Activated CD4-positive, alpha-beta T cell treated with anti-CD3 and anti-CD28 coated beads, Interleukin-2, amount 50 U/mL, for 16 hours (primary cell): ENCODE results near the gene JKAMP.

Experiments used
- DNase-seq: peaks from one replicate; pipeline ENCODE4 v3.0.0-alpha.2; 2020

The JKAMP gene

DNA sequence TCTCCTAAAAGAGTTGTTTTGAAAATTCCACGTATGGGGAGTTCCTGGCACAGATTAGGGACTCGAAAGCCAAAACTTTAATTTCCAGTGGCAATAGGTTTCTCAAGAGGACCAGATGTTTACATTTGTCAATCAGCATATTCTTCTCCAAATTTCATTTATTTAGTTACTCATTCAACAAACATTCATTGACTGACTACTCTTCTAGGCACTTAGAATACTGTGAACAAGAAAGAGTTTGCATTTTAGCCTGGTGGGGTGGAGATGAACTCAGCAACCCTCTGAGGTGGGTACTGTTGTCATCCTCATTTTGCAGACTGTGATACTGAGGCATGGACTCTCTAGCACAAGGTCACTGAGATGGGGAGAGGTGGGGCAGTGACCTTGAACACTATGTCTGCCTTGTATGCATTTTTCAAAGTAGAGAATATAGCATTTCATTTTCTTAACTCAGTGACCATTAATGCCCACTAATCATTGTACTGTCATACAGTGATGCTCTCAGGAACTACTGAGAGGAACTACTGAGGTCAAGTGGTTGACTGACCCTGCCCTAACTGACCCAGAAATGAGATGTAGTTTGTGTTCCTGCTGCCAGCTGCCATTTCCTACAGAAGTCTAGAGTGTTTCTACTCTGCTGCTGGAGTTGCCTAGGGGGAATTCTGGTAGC is 2.3 kb upstream of the JKAMP start:
- DNase-seq = no peak

DNA sequence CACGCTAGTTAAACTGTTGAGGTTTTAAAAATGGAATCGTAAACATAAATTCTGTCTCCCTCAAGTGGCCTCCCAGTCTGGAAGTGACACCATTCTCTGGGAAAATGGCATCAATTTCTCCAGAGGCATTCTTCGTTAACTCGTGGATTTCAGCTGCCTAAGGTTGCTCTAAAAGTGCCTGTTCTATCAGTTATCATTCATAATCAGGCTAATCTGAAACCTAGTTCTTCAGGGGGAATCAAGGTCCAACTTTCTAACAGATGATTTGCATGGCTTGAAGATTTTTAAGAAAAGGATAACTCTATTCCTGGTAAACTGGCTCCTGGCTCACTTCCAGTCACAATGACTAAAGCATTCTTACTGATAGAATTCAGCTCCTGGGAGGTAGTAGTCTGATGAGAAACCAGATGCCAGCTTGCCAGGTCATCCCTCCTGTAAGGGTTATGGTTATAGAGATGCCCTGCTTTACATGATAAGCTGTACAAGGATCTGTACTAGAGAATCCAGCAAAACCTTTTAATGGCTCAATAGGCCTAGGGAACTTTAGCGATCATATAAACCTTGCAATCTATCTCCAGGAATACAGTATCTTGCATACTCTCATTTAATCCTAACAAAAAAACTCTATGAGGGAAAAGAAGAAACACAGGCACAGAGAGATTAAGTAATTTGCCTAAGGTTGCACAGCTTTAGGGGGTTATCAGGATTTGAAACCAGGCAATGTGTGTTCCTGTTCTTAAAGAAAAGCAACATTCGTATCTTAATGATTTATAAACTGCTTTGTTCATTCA is 1.6 kb upstream of the JKAMP start:
- no peak for DNase-seq

DNA sequence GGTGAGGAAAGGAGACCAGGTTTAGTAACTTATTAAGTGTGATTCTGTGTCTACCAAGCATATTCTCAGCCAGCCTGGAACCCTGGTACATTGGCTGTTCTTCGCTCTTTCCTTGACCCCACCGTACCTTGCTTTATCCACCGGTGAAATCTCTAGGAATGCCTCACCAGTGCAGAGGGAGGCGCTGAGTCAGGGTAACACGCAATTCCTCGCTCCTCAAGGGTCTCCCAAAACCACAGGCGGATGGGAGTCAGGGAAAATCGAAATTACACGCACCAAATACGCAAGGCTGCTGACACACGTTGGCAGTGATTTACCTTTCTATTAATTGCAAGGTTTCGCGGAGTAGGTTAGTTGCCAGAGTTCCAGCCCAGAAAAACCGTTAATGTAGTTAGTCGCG is 954 bp upstream of the JKAMP start:
- no peak for DNase-seq

DNA sequence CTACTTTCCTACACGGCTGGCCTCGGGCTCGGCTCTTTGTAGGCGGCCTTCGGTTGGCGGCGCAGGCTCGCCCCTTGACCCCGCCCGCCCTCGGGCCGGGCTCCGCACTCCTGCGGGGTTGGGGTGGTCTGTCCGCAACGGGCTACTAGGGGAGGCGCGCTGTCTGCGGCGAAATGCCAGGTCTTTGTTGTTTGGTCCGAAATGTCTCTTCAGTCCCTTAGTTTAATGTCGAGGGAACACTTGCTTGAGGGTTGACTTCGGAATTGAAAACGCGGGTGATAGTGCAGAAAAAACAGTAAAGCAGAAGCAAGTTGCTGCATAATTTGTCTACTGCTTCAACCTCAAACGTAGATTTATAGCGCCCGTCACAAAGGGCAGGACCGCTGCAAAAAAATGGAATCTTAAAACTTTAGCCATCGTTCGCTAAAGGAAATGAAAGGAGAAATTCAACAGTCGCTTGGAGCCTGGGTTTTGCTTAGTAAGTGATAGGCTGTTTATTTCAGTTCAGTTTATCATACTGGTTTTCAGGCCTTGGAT is 390 bp downstream of the JKAMP start:
- no peak for DNase-seq

DNA sequence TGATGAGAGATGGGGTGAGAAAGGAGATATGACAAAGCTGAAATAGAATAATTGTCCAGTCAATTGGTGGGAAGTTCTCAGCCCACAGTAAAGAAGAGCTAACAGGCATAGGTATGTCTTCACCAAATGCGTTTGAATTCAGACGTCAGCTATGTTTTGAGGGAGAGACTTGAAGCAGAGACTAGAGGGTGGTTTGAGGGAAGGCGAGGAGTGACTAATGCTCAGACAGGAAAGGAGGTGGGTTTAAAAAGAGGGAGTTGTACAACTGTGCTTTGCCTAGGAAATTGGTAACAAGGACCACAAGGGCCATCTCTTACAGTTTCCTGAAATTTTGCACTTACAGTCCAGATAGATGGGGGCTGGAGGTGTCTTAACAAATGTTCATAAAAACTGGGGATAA is 6.4 kb downstream of the JKAMP start:
- DNase-seq = no peak

DNA sequence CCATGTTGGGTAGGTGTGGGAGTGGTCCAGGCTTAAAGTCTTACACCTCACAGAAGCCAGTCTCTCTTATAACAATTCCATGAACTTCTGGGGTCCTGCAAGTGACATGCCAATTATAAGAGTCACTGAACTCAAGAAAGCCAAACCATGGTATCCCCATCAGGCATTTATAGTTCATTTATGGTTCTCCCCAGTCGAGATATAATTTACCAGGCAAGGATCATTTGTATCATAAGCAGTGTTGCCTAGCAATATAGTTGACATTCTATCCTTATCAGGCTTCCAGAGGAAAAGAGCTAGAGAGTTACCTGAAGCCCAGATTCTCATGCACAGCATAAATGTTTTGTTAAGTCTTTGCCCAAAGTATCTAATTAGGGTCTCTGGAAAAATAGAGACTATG is 8.1 kb downstream of the JKAMP start:
- no peak for DNase-seq

DNA sequence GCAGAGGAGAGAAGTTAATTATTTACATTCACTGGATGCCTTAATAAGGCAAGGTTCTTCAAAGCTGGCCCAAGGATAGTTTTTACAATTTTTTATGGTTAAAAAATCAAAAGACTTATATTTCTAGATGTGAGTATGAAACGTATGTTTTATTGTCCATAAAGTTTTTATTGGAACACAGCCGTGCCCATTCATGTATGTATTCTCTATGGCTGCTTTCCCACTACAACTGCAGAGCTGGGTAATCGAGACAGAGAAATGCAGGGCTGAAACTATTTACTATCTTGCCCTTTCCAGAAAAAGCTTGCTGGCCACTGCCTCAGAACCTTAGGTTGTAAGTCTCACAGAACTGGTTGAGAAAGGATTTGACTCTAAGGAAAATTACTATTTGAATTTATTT is 16.4 kb downstream of the JKAMP start:
- DNase-seq = no peak

DNA sequence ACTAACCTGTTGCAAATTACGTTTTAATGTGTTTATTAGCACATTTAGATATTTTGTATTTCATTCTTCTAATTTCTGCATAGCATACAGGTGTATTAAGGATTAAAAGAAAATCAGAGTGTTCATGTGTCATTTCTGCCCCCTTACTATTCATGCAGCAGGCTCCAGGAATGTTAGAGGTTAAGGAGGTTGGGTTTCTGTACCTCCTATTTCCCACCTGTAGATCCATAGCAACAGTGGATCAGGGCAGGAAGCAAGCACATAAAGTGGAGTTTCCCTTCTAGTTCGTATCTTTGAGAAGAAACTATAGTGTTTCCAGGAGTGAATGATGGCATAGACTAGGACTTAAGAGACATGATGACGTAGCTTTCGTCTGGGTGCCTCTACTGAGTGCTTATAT is 18.9 kb downstream of the JKAMP start:
- DNase-seq = no peak

DNA sequence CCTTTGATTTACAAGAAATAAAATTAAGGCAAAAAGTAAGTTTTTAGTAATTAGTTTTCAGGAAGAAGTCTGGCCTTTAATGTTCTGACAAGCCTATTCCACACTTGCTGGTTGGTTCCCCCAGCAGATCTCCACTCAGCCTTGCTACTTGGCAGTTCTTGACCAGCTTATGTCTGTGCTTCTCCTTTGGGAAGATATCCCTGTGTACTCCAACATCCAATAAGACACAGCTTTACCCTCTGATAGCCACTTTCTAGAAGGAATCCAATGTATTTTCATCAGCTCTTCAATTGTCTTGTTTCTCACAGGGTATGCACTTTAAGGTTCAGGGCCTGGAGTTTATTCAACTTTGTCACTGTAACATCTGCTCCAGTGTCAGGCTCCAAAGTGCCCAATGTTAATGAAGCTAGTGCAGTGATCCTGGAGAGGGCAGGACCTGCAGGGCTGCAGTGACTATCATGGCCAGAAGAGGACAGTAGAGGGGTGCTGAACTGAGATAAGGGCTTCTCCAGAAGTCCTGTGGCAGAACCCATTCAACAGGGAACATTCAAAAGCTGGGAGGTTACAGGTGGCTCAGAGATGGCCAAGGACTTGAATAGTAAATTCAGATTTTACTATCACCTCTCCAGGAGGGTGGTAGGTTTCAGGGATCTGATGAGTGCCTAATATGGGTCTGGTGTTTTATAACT is 22.9 kb downstream of the JKAMP start:
- peak; percentile 59 for DNase-seq

DNA sequence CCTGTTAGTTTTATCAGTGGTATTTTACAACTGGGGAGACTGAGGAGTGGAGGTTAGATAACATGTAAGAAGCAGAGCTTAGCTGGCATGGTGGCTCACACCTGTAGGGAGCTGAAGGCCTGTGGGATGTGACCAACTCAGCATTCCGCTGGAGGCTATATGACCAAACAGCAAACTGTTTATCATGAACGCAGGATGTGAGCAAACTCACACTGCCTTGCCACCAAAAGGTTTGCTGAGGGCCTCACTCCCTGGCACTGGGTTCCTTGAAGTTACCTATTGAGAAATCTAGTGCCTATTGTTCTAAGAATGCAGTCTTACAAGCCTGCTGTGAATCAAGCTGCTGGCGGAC is 23.4 kb downstream of the JKAMP start:
- DNase-seq = no peak

DNA sequence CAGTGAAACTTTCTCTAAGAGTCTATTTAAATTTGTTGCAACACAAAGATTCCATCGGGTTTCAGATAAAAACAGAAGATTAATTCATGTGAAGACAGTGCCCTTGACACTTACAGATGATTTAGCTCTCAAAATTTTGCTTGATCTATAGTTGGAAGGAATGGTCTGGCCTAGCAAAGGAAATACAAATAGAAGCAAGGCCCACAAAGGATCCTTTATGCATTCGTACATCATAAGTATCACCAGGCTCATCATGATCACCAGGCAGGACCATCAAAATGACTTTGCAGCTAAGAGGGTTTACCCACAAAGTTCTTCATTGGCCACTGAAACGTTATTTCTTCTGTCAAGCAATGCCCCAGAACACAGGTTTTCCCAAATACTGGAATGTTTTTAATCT is 24.8 kb downstream of the JKAMP start:
- no peak for DNase-seq

DNA sequence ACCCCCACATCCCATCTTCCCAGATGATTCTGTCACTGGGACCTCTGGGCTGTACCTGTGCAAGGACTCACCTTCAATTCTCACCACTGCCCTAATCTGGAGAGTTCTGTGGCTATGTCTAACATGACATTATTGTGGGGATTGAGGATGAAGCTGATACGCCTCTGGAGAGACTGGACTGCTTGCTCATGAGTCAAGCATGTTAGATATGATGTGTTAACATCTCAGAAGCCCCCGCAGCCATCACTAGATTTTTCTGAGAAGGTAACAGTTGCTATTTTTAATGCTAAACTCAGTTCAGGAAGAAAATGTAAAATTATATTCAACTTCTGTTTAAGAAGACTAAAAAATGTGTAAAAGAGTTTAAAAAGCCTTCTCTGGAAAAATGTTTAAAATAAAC is 25.7 kb downstream of the JKAMP start:
- no peak for DNase-seq

DNA sequence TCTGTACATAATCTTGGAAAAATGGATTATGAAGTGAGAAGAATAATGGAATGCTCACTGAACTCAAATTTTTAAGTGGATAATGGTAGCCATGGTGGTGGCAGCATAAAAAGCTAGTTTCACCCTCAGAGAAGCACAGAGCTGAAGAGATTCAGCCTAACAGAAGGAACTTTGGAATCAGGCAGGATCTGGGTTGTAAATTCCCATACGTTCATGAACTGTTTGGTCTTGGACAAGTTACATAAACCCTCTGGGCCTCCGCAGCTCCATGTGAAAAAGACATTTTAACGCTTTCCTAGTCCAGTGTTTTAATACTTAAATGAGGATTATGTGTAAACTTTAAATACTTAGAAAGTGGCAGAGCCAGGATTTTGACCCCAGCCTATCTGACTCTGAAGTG is 26.6 kb downstream of the JKAMP start:
- DNase-seq = no peak

DNA sequence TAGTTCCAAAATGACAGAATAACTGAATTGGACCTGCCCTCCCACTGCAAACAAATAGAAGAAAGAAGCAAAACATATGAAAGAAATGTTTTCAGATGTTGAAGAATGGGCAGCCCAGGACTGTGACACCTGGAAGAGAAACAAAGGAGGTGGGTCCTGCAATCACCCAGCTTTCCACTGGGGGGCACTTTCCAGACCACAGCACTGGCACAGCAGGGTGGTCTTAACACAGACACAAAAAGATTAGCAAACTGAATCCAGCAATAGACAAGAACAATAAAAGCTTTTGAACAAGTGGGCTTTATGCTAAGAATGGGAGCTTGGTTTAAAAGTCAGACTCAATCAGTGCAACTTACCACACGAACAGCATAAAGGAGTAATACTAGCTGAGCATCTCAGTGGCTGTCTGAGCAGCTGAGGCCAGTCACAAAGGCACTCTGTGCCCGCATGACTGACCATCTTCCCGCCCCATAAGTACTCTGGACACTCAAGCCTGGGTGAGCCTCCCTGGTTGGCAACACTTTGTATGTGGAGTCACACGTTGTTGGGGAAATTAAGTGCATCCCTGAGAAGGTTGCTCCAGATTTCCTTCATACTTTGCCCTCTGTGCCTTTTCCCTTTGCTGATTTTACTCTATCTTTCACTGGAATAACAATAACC is 27.7 kb downstream of the JKAMP start:
- no peak for DNase-seq

DNA sequence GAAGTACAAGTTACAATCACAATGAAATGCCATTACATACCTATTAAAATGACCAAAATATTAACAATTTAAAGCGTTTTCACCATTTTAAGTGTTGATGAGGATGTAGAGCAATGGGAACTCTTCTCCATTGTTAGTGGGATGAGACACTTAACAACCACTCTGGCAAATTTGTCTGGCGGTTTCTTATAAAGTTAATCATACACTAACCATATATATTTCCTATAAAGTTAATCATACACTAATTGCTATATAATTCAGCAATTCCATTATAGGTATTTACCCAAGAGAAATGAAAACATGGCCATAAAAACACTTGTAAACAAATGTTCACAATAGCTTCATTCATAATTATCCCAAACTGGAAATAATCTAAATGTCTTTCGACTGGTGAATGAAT is 35.9 kb downstream of the JKAMP start:
- no peak for DNase-seq

DNA sequence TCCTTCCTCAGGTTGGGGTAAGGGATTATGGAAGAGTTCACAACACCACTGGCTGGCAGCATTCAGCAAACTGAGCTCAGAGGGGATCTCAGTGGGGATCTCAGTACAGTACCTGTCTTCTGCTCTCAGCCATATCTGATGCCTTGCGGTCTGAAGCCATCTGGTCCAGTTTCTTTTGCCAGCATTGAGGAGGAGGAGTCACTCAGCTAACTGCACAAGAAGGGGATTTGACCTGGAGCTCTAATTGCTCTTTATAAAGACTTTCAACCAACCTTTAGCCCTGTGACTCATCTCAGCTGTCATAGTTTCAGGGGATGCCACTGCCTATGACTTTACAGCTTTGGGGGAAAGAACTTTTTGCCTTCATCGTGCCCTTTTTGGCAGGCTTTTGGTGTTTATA is 44.9 kb downstream of the JKAMP start:
- DNase-seq = no peak

DNA sequence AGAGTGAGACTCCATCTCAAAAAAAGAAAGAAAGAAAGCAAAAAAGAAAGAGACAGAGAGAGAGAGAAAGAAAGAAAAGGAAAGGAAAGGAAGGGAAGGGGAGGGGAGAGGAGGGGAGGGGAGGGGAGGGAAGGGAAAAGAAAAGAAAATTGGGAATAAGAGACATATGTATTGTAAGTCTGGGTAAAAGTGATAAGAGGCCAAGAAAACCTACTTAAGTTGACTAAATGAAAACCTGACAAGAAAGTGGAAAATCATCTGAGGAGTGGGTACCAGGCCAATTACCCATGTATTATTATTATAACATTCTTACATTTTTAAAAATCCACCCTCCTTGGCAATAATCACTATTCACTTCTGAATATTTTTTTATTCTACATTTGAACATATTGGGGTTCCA is 46.0 kb downstream of the JKAMP start:
- no peak for DNase-seq

DNA sequence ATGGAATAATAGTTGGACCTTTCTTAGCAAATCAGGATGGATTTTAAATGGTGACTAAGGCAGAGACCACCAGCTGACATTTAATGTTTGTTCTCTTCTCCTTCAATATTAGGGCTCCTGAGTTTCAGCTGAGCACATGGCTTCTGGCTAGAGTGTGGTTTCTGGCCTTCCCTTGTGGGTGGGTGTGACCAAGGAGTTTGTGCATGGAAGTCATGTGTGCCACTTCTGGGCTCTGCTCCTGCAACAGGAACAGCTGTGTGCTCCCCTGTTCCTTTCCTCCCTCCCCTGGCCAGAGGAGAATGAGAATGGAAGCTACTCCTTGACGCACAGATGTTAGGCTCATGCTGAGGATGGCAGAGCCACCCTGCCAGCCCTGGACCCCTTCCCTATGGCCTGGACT is 48.1 kb downstream of the JKAMP start:
- no peak for DNase-seq

DNA sequence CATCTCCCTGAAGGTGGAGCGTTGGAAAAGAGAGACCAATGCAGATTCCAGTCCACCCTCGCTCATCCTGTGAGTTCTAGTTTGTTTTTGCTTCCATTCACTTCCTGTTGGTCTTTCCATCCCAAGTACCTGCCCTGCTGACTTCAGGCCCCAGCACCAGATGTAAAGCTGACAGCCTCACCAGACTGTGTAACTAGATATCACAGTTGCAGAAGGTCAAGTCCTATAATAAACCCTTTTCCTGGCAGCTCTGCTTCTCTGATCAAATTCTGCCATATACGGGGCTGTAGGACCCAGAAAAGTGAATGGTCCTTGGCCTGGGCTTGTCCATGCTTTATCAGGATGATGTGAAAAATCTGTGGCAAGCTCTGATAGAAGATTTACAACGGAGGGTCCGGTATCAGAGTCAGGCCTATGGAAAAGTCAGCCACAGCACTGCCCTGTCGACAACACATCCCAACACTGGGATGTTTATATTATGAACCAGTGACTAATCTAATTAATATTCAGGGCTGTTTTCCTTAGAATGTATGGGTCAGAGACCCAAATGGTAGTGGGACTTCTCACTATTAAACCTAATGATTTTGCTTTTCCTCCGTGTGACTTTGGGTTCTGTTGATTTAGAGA is 50.2 kb downstream of the JKAMP start:
- DNase-seq = no peak

DNA sequence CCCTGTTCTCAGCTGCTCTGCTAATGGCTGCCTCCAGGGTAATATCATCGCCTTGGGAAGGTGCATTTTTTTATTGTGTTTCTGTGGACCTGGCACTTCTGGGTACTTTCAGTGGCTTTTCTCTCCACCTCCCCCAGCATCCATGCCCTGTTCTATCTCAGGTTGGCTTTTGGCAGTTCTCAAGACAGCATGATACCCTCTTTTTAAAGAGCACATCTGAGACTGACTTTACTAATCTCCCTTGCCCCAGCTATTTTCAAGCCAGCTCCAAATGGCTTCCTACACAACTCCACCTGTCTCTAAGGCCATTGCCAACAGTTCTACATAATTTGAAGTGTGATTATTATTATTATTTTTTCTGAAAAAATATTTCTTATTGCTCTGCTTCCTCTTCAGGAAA is 53.2 kb downstream of the JKAMP start:
- DNase-seq = no peak

DNA sequence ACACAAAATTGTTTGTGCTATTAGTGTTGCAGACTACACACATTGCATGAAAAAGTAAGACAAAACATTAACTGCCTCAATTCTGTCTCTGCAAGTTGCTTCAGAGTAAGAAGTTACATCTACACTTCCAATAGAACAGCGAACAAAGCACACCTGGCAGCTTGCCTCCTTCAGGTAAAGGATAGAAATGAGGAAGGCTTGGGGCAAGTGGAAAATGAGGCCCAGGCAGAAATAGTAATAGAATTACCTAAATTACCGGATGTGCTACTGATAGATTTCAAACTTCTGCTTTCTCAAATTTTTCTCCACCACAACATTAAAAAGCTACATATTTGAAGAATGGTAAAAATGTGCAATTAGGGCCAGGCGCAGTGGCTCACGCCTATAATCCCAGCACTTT is 54.6 kb downstream of the JKAMP start:
- no peak for DNase-seq

DNA sequence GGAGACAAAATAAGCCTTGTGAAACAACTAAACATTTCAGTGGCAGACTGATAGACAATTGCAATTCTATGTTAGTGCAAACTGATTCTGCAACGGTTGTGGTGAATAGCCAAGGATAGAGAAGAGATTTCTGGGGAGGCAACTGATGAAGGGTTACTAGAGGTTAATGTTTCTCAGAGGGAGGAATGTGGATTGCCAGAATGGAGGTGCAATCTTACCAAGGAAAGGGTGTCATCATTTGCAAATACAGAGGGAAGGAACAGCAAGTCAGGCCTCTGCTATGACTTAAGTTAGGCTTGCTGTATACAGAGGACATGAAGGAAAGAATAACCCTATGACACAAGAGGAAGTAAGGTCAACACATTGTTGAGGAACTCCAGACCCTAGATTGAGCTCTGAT is 56.5 kb downstream of the JKAMP start:
- no peak for DNase-seq

DNA sequence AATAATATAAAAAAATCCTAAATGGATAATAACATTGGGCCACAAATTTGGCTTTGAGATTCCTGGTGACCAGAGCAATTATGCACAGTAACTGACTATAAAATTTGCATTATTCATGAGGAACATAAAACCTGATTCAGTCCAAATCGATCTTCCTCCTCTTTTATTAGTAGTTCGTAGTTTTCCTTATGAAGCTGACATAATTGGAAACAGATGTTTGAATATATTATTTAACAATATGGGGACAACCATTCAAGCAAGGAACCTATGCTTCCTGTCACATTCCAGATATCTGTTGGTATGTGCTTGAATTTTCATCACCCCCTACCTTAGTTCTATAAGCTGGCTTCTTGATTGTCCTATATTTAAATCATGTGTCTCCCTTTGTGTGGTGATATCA is 57.4 kb downstream of the JKAMP start:
- no peak for DNase-seq
